GM23338 (cell line): ENCODE results near the gene TMEM169.

Source experiments
- CREB1 ChIP-seq: fragments of 250-450 bp; sonication (Bioruptor Pico); IDR thresholded peaks from 2 replicates; pipeline ENCODE4 v1.5.0; 2020; ENCODE audit warnings: low read depth, mild to moderate bottlenecking, moderate library complexity
- EZH2 ChIP-seq: fragments of 200-600 bp; sonication (generic); IDR thresholded peaks from one replicate; pipeline ENCODE4 v1.8.0; 2017; ENCODE audit warnings: antibody characterized with exemption, mild to moderate bottlenecking, low read depth; ENCODE audit not compliant: unreplicated experiment
- EZH2phosphoT487 ChIP-seq: fragments of 200-600 bp; sonication (generic); IDR thresholded peaks from one replicate; pipeline ENCODE4 v1.8.1; 2018; ENCODE audit warnings: antibody characterized with exemption; ENCODE audit not compliant: unreplicated experiment
- JUNB ChIP-seq: IDR thresholded peaks from one replicate; pipeline ENCODE4 v1.6.1; 2016; ENCODE audit warnings: antibody characterized with exemption; ENCODE audit not compliant: unreplicated experiment
- POLR2AphosphoS5 ChIP-seq: IDR thresholded peaks from 2 replicates; pipeline ENCODE4 v1.6.1; 2016; ENCODE audit warnings: antibody characterized with exemption, low read depth
- STAT1 ChIP-seq: IDR thresholded peaks from one replicate; pipeline ENCODE4 v1.6.1; 2016; ENCODE audit warnings: antibody characterized with exemption; ENCODE audit not compliant: unreplicated experiment
- ZNF114 ChIP-seq: fragments of 250-450 bp; sonication (Bioruptor Pico); IDR thresholded peaks from 2 replicates; pipeline ENCODE4 v1.5.0; 2020; ENCODE audit warnings: mild to moderate bottlenecking, moderate library complexity
- ZNF331 ChIP-seq: fragments of 250-450 bp; sonication (Bioruptor Pico); IDR thresholded peaks from 2 replicates; pipeline ENCODE4 v1.5.0; 2020; ENCODE audit warnings: low read depth, mild to moderate bottlenecking, moderate library complexity
- TF ChIP-seq, protein P1 (sequence below): IDR thresholded peaks from 2 replicates; pipeline ENCODE4 v1.6.1; 2016; ENCODE audit warnings: antibody characterized with exemption
- TF ChIP-seq, protein P2 (sequence below), 2 experiments: fragments of 200-600 bp in 1 of 2; sonication (generic) in 1 of 2; conservative IDR thresholded peaks; 2 replicates each; pipeline versions ENCODE4 v1.5.1 to v1.6.1; 2016 to 2017; ENCODE audit warnings: antibody characterized with exemption in 2 of 2, low read depth in 2 of 2, mild to moderate bottlenecking in 2 of 2, moderate library complexity in 1 of 2
- TF ChIP-seq, protein P3 (sequence below): IDR thresholded peaks from one replicate; pipeline ENCODE4 v1.6.1; 2018; ENCODE audit warnings: antibody characterized with exemption; ENCODE audit not compliant: unreplicated experiment

DNA sequence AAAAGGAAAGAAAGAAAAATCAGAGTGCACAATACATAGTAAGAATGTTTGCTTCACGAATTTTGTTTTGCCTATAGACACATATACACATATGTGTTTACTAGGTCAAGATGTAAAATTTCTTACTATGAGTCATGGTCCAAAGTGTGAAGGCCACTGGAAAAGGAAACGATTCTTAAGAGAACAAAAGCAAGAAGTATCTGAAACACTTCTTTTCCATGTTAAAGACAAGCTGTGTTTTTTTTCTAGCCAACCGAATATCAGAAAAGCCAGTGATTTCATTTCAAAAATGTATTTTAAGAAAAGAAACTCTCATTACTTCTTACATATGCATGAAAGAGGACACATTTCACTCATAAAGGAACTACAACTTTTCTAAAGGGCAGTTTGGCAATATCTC is 25.0 kb upstream of the TMEM169 start:
- TF ChIP-seq EZH2 (no peak), POLR2AphosphoS5 (no peak), JUNB (no peak), EZH2phosphoT487 (no peak), CREB1 (CRISPR knock-in tag) (no peak), ZNF331 (CRISPR knock-in tag) (no peak), STAT1 (no peak), ZNF114 (CRISPR knock-in tag) (no peak)
- TF ChIP-seq, protein P1, sequence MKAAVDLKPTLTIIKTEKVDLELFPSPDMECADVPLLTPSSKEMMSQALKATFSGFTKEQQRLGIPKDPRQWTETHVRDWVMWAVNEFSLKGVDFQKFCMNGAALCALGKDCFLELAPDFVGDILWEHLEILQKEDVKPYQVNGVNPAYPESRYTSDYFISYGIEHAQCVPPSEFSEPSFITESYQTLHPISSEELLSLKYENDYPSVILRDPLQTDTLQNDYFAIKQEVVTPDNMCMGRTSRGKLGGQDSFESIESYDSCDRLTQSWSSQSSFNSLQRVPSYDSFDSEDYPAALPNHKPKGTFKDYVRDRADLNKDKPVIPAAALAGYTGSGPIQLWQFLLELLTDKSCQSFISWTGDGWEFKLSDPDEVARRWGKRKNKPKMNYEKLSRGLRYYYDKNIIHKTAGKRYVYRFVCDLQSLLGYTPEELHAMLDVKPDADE = no peak
- TF ChIP-seq, protein P2, sequence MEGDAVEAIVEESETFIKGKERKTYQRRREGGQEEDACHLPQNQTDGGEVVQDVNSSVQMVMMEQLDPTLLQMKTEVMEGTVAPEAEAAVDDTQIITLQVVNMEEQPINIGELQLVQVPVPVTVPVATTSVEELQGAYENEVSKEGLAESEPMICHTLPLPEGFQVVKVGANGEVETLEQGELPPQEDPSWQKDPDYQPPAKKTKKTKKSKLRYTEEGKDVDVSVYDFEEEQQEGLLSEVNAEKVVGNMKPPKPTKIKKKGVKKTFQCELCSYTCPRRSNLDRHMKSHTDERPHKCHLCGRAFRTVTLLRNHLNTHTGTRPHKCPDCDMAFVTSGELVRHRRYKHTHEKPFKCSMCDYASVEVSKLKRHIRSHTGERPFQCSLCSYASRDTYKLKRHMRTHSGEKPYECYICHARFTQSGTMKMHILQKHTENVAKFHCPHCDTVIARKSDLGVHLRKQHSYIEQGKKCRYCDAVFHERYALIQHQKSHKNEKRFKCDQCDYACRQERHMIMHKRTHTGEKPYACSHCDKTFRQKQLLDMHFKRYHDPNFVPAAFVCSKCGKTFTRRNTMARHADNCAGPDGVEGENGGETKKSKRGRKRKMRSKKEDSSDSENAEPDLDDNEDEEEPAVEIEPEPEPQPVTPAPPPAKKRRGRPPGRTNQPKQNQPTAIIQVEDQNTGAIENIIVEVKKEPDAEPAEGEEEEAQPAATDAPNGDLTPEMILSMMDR (conservative IDR thresholded peaks at IDR 0.05; ENCODE audit: low read depth in 2 of 2) = no peak
- TF ChIP-seq, protein P3, sequence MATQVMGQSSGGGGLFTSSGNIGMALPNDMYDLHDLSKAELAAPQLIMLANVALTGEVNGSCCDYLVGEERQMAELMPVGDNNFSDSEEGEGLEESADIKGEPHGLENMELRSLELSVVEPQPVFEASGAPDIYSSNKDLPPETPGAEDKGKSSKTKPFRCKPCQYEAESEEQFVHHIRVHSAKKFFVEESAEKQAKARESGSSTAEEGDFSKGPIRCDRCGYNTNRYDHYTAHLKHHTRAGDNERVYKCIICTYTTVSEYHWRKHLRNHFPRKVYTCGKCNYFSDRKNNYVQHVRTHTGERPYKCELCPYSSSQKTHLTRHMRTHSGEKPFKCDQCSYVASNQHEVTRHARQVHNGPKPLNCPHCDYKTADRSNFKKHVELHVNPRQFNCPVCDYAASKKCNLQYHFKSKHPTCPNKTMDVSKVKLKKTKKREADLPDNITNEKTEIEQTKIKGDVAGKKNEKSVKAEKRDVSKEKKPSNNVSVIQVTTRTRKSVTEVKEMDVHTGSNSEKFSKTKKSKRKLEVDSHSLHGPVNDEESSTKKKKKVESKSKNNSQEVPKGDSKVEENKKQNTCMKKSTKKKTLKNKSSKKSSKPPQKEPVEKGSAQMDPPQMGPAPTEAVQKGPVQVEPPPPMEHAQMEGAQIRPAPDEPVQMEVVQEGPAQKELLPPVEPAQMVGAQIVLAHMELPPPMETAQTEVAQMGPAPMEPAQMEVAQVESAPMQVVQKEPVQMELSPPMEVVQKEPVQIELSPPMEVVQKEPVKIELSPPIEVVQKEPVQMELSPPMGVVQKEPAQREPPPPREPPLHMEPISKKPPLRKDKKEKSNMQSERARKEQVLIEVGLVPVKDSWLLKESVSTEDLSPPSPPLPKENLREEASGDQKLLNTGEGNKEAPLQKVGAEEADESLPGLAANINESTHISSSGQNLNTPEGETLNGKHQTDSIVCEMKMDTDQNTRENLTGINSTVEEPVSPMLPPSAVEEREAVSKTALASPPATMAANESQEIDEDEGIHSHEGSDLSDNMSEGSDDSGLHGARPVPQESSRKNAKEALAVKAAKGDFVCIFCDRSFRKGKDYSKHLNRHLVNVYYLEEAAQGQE = no peak
